Fibroblast of lung (primary cell): ENCODE results near the gene SETBP1.

Experiments
- EZH2 ChIP-seq: IDR thresholded peaks from 2 replicates; pipeline ENCODE4 v1.5.1; 2012; ENCODE audit warnings: low read length, control low read depth, mild to moderate bottlenecking; ENCODE audit errors: missing control alignments
- TF ChIP-seq, protein P1 (sequence below), 2 donors: IDR thresholded peaks in 1 of 2; conservative IDR thresholded peaks in 1 of 2; 1 replicate in 1 of 2; 2 replicates in 1 of 2; pipeline ENCODE4 v1.5.1; 2011 to 2012; ENCODE audit warnings: low read length in 2 of 2, control low read depth in 1 of 2, inconsistent platforms in 1 of 2, low read depth in 1 of 2, mild to moderate bottlenecking in 1 of 2

DNA sequence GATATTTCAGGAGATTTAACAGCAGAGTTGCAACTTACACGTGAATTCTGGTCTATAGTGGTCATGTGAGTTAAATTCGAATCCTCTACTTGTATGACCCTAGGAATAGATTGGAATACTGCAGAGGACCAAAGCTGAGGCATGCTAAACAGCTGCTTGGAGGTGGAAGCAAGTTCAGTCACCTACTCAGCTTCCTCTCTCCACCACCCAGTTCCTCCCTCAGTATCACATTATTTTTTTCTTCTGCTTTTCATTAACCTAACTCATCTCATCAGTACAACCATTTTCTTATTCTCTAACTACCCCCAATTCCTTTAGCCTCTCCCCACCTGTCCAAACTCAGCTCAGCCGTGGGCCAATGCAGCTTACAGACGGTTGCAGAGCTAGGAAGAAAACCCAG lies 385.5 kb downstream of the SETBP1 start:
- TF ChIP-seq, protein P1, sequence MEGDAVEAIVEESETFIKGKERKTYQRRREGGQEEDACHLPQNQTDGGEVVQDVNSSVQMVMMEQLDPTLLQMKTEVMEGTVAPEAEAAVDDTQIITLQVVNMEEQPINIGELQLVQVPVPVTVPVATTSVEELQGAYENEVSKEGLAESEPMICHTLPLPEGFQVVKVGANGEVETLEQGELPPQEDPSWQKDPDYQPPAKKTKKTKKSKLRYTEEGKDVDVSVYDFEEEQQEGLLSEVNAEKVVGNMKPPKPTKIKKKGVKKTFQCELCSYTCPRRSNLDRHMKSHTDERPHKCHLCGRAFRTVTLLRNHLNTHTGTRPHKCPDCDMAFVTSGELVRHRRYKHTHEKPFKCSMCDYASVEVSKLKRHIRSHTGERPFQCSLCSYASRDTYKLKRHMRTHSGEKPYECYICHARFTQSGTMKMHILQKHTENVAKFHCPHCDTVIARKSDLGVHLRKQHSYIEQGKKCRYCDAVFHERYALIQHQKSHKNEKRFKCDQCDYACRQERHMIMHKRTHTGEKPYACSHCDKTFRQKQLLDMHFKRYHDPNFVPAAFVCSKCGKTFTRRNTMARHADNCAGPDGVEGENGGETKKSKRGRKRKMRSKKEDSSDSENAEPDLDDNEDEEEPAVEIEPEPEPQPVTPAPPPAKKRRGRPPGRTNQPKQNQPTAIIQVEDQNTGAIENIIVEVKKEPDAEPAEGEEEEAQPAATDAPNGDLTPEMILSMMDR (conservative IDR thresholded peaks at IDR 0.05 in 1 of 2, IDR thresholded peaks at IDR 0.05 in 1 of 2; ENCODE audit: low read depth in 1 of 2, low read length in 2 of 2): no peak
- TF ChIP-seq EZH2: no peak
